H9 (cell line): ENCODE results near the gene PNLDC1. TPM values are rescaled to one million over a fixed set of nuclear protein-coding genes. Genes with fewer than 3 reads are reported as not detected.
"Not testable (repeated sequence)": the region's sequence is repeated elsewhere in the genome, so short reads cannot be mapped to it uniquely, and the experiment has no call there.

ENCODE experiments used
- DNase-seq: peaks from one replicate; pipeline ENCODE4 v3.0.0-alpha.2; 2017
- H2AFZ ChIP-seq: one replicate; pipeline ENCODE4 v1.6.1; 2013; ENCODE audit warnings: mild to moderate bottlenecking, low read length, control low read depth, moderate library complexity
- H2AK5ac ChIP-seq: 2 replicates; pipeline ENCODE4 v1.6.1; 2013; ENCODE audit warnings: low read length, control low read depth, mixed read lengths; ENCODE audit not compliant: insufficient read length
- H2BK120ac ChIP-seq: one replicate; pipeline ENCODE4 v1.6.1; 2013; ENCODE audit warnings: low read depth, mild to moderate bottlenecking, low read length, control low read depth, inconsistent platforms; ENCODE audit not compliant: poor library complexity, severe bottlenecking
- H2BK12ac ChIP-seq: 2 replicates; pipeline ENCODE4 v1.6.1; 2013; ENCODE audit warnings: low read length, control low read depth, mixed read lengths, low read depth; ENCODE audit not compliant: insufficient read length
- H2BK15ac ChIP-seq: 2 replicates; pipeline ENCODE4 v1.6.1; 2013; ENCODE audit warnings: low read depth, low read length, control low read depth
- H2BK20ac ChIP-seq: one replicate; pipeline ENCODE4 v1.6.1; 2013; ENCODE audit warnings: low read depth, mild to moderate bottlenecking, low read length, control low read depth, inconsistent platforms; ENCODE audit not compliant: poor library complexity, severe bottlenecking
- H2BK5ac ChIP-seq: 2 replicates; pipeline ENCODE4 v1.6.1; 2013; ENCODE audit warnings: low read length, control low read depth, mixed read lengths; ENCODE audit not compliant: insufficient read length
- H3K14ac ChIP-seq: 2 replicates; pipeline ENCODE4 v1.6.1; 2013; ENCODE audit warnings: low read length, control low read depth; ENCODE audit not compliant: insufficient read depth
- H3K18ac ChIP-seq: 2 replicates; pipeline ENCODE4 v1.6.1; 2013; ENCODE audit warnings: low read depth, mild to moderate bottlenecking, mixed read lengths, low read length, control low read depth; ENCODE audit not compliant: insufficient read length
- H3K23ac ChIP-seq: 2 replicates; pipeline ENCODE4 v1.6.1; 2013; ENCODE audit warnings: low read length, control low read depth, mixed read lengths, low read depth; ENCODE audit not compliant: insufficient read length
- H3K23me2 ChIP-seq: 2 replicates; pipeline ENCODE4 v1.6.1; 2013; ENCODE audit warnings: low read depth, mild to moderate bottlenecking, mixed read lengths, low read length, control low read depth; ENCODE audit not compliant: insufficient read length, poor library complexity, severe bottlenecking
- H3K27ac ChIP-seq: 2 replicates; pipeline ENCODE4 v1.5.1; 2013; ENCODE audit warnings: low read length, control low read depth, mixed read lengths, low read depth; ENCODE audit not compliant: insufficient read length
- H3K27me3 ChIP-seq: 2 replicates; pipeline ENCODE4 v1.6.1; 2013; ENCODE audit warnings: low read length, control low read depth, inconsistent platforms; ENCODE audit not compliant: insufficient read depth
- H3K4ac ChIP-seq: 2 replicates; pipeline ENCODE4 v1.6.1; 2013; ENCODE audit warnings: low read depth, mild to moderate bottlenecking, control low read depth, inconsistent platforms, low read length, moderate library complexity
- H3K4me1 ChIP-seq: 2 replicates; pipeline ENCODE4 v1.6.1; 2013; ENCODE audit warnings: low read length, control low read depth, inconsistent platforms; ENCODE audit not compliant: insufficient read depth
- H3K4me2 ChIP-seq: 2 replicates; pipeline ENCODE4 v1.6.1; 2013; ENCODE audit warnings: low read length, control low read depth, mixed read lengths; ENCODE audit not compliant: insufficient read length, insufficient read depth
- H3K56ac ChIP-seq: 2 replicates; pipeline ENCODE4 v1.6.1; 2013; ENCODE audit warnings: low read depth, mild to moderate bottlenecking, mixed read lengths, low read length, control low read depth; ENCODE audit not compliant: insufficient read length
- H3K79me1 ChIP-seq: 2 replicates; pipeline ENCODE4 v1.6.1; 2013; ENCODE audit warnings: low read depth, mild to moderate bottlenecking, moderate library complexity, low read length, control low read depth, inconsistent platforms; ENCODE audit not compliant: insufficient read depth, poor library complexity, severe bottlenecking
- H3K79me2 ChIP-seq: 2 replicates; pipeline ENCODE4 v1.6.1; 2013; ENCODE audit warnings: low read length, control low read depth, inconsistent platforms; ENCODE audit not compliant: insufficient read depth
- H3K9ac ChIP-seq: 2 replicates; pipeline ENCODE4 v1.6.1; 2013; ENCODE audit warnings: low read length, control low read depth, mixed read lengths; ENCODE audit not compliant: insufficient read length; ENCODE audit errors: extremely low read depth
- H3K9me3 ChIP-seq: one replicate; pipeline ENCODE4 v1.6.1; 2013; ENCODE audit warnings: low read depth, low read length, inconsistent platforms; ENCODE audit not compliant: control insufficient read depth
- H3T11ph ChIP-seq: one replicate; pipeline ENCODE4 v1.6.1; 2013; ENCODE audit warnings: mild to moderate bottlenecking, low read length, control low read depth, inconsistent platforms
- H4K20me1 ChIP-seq: one replicate; pipeline ENCODE4 v1.6.1; 2013; ENCODE audit not compliant: control insufficient read depth, insufficient read length, insufficient read depth
- H4K5ac ChIP-seq: 2 replicates; pipeline ENCODE4 v1.6.1; 2013; ENCODE audit warnings: low read depth, mild to moderate bottlenecking, mixed read lengths, low read length, control low read depth; ENCODE audit not compliant: insufficient read length
- H4K8ac ChIP-seq: replicated peaks from 2 replicates; pipeline ENCODE4 v1.6.1; 2013; ENCODE audit warnings: low read length, control low read depth, mixed read lengths, low read depth; ENCODE audit not compliant: insufficient read length
- H4K91ac ChIP-seq: 2 replicates; pipeline ENCODE4 v1.6.1; 2013; ENCODE audit warnings: low read depth, mild to moderate bottlenecking, moderate library complexity, mixed read lengths, low read length, control low read depth; ENCODE audit not compliant: insufficient read length
- H3K27ac Mint-ChIP-seq, 3 experiments: 2 replicates in 2 of 3; 3 replicates in 1 of 3; pipeline ENCODE4 v1.8.0; 2020 to 2021; ENCODE audit warnings: mixed read lengths in 3 of 3, mild to moderate bottlenecking in 1 of 3, moderate library complexity in 1 of 3
- H3K27me3 Mint-ChIP-seq: 2 replicates; pipeline ENCODE4 v1.8.0; 2021; ENCODE audit warnings: low read depth, mild to moderate bottlenecking, moderate library complexity, mixed read lengths
- H3K36me3 Mint-ChIP-seq, 3 experiments: 2 replicates in 2 of 3; 3 replicates in 1 of 3; pipeline ENCODE4 v1.8.0; 2020 to 2021; ENCODE audit warnings: low read depth in 3 of 3, mixed read lengths in 3 of 3; ENCODE audit not compliant: insufficient read depth in 1 of 3
- H3K4me1 Mint-ChIP-seq, 2 experiments: 2 replicates each; pipeline ENCODE4 v1.8.0; 2020; ENCODE audit warnings: mixed read lengths in 2 of 2
- H3K4me3 Mint-ChIP-seq, 2 experiments: 2 replicates in 1 of 2; 3 replicates in 1 of 2; pipeline ENCODE4 v1.8.0; 2020 to 2021; ENCODE audit warnings: mild to moderate bottlenecking in 2 of 2, mixed read lengths in 2 of 2, moderate library complexity in 1 of 2
- H3K9me3 Mint-ChIP-seq, 2 experiments: 2 replicates in 1 of 2; 3 replicates in 1 of 2; pipeline ENCODE4 v1.8.0; 2020; ENCODE audit warnings: mild to moderate bottlenecking in 2 of 2, mixed read lengths in 2 of 2, moderate library complexity in 1 of 2
- CTCF ChIP-seq: fragments of 200-600 bp; sonication (generic); conservative IDR thresholded peaks from 3 replicates; pipeline ENCODE4 v1.8.0; 2021; ENCODE audit warnings: antibody characterized with exemption, mild to moderate bottlenecking
- WGBS: extraction: QIAGEN DNeasy Blood & Tissue Kit; methylation state at CpG from one replicate; pipeline ENCODE4 v1.1.7; 2013; ENCODE audit warnings: missing lambda C conversion rate, low lambda C conversion rate, mixed read lengths; ENCODE audit not compliant: insufficient read length; ENCODE audit errors: extremely low coverage; 5-methylcytosine and 5-hydroxymethylcytosine counted together
- total RNA-seq: library from RNA; stranded (reverse); gene quantifications from 2 replicates; pipeline ENCODE4 v1.2.1, GENCODE V29; 2021

Gene PNLDC1
- total RNA-seq, 1 experiment from 2014 or later, result not detected

GRCh38 chr6:159863341-159863740 lies 63.3 kb downstream of the PNLDC1 start:
- H3K4me2 ChIP-seq, H3K9me3 Mint-ChIP-seq, H3K56ac ChIP-seq, H2BK12ac ChIP-seq, H3K27me3 Mint-ChIP-seq, H3K79me1 ChIP-seq, H3K18ac ChIP-seq, H3K14ac ChIP-seq, H2BK120ac ChIP-seq, H4K8ac ChIP-seq, H2BK15ac ChIP-seq, H3K27ac Mint-ChIP-seq, H3K27me3 ChIP-seq, H3T11ph ChIP-seq, H3K36me3 Mint-ChIP-seq, H3K79me2 ChIP-seq, DNase-seq, H3K4me1 ChIP-seq, H3K9me3 ChIP-seq, H3K4me3 Mint-ChIP-seq, H4K5ac ChIP-seq, H3K4ac ChIP-seq, H4K91ac ChIP-seq, H3K9ac ChIP-seq, H3K27ac ChIP-seq, H2BK20ac ChIP-seq, H2AK5ac ChIP-seq, H3K23ac ChIP-seq, H2BK5ac ChIP-seq, H3K23me2 ChIP-seq, H4K20me1 ChIP-seq, H3K4me1 Mint-ChIP-seq, H2AFZ ChIP-seq: not testable (repeated sequence)
- peak; percentile 74 for TF ChIP-seq CTCF
- WGBS, result no CpG with 5 or more reads among the region's 5 CpGs
